ENCODE measurements around the gene PI4KA. TPM values are rescaled to one million over a fixed set of nuclear protein-coding genes. Genes with fewer than 3 reads are reported as not detected.

The PI4KA gene
- total RNA-seq, 1 experiment from 2014 or later: 54.3 TPM

DNA sequence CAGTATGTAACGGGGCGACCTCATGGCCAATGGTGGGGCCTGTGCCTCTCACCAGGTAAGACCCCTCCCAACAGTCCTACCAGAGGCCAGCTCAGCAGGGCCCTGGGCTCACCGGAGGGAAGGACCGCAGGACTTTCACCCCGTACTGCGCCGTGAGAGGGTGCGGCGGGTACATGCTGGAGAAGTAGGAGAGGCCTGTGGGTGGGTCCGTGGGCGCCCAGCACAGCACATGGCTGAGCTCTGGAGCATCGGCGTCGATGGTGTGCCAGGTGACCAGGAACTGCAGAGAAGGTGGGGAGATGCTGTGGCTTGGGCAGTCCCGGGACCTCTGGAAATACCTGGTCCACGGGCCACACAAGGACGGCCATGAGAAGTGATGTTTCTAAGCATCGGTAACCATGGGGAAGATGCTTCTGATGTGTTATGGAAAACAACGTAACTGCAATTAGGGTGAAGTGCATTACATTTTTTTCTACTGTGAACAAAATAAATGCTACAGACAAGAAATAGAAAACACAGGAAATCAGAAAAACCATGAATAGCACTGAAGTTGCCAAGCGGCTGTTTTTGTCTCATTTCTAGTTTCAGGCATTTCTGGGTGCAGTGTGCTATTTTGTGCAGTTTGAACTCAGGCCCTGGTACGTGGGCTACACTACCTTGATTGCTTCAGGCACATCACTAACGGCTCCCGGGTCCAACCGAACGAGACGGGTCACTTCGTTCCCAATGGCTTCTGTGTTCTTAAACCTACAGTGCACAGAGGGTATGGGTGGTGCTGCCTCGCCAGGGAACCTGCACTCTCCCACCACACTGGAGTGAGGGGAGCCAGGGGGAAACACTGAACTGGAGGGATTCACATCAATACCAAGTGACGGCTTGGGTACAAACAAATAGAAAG lies 131.2 kb downstream of the PI4KA start:
- ATAC-seq: no peak
- DNase-seq (ENCODE audit: low read depth, low spot score): no peak
- no TSS peak for BruUV-seq (replicated peaks)
- in situ Hi-C loops (cut with HindIII; ENCODE audit: low pct_unique_long_range_greater_than_20kb, low sequenced_read_pairs) (no loop called here), intact Hi-C loops (cut with micrococcal nuclease; ENCODE audit: unreplicated experiment) (no loop called here)
- Histone ChIP-seq H3K4me1 (ENCODE audit: control insufficient read depth, insufficient read depth, low read length) (no peaks in the 10 kb centered on the region), H3K27ac (ENCODE audit: low read length) (no peak overlapping the region), H3K4me3 (ENCODE audit: low read depth in 2 of 2, low read length in 2 of 2) (no peak overlapping the region), H3K9me3 (ENCODE audit: control insufficient read depth, insufficient read depth, low read depth, low read length) (no peaks in the 10 kb centered on the region), H3K27me3 (ENCODE audit: control insufficient read depth, insufficient read depth, low read length) (no peaks in the 10 kb centered on the region), H3K36me3 (ENCODE audit: control insufficient read depth, insufficient read depth, low read length) (no peaks in the 10 kb centered on the region)
- POLR2A ChIA-PET: no interaction called here
- TF ChIP-seq SIN3A (IDR thresholded peaks at IDR 0.05; ENCODE audit: borderline replicate concordance, insufficient read depth, low read depth, low read length) (no peak), POLR2AphosphoS5 (IDR thresholded peaks at IDR 0.05; ENCODE audit: low read depth, low read length) (no peak), REST (IDR thresholded peaks at IDR 0.05; ENCODE audit: insufficient read depth in 1 of 2, low read depth in 2 of 2, low read length in 1 of 2) (no peak), TCF7L2 (IDR thresholded peaks at IDR 0.05; ENCODE audit: low read depth, low read length) (no peak), CTCF (IDR thresholded peaks at IDR 0.05) (no peak)
- CTCF ChIA-PET: no interaction called here

DNA sequence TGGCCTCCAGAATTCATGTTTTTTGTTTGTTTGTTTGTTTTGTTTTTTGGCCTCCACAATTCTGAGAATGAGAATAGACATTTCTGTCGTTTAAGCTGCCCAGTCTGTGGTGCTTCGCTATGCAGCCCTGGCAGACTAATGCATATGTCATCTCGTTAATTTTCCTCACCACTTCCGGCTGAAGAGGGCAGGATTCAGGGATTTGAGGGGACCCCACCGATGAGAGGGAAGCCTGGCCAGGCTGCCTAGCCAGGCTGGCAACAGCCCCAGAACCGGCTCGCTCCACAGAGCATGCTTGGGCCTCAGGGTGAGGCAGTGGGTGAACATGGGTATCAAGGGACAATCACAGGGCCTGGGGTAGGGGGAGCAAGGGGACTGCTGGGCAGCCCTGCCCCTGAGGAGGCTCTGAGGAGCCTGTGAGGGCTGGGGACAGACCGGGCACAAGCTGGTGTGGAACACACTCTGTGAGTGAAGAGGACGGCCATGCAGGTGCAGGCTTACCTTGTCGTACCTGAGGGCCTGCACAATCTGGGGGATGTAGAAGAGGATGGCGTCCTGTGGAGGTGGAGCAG lies 132.5 kb downstream of the PI4KA start:
- TF ChIP-seq SIN3A (IDR thresholded peaks at IDR 0.05; ENCODE audit: borderline replicate concordance, insufficient read depth, low read depth, low read length) (no peak), TCF7L2 (IDR thresholded peaks at IDR 0.05; ENCODE audit: low read depth, low read length) (no peak), POLR2AphosphoS5 (IDR thresholded peaks at IDR 0.05; ENCODE audit: low read depth, low read length) (no peak), CTCF (IDR thresholded peaks at IDR 0.05) (no peak), REST (IDR thresholded peaks at IDR 0.05; ENCODE audit: insufficient read depth in 1 of 2, low read depth in 2 of 2, low read length in 1 of 2) (no peak)
- Histone ChIP-seq H3K4me1 (ENCODE audit: control insufficient read depth, insufficient read depth, low read length) (no peaks in the 10 kb centered on the region), H3K4me3 (ENCODE audit: low read depth in 2 of 2, low read length in 2 of 2) (no peak overlapping the region), H3K9me3 (ENCODE audit: control insufficient read depth, insufficient read depth, low read depth, low read length) (no peaks in the 10 kb centered on the region), H3K27ac (ENCODE audit: low read length) (no peak overlapping the region), H3K27me3 (ENCODE audit: control insufficient read depth, insufficient read depth, low read length) (no peaks in the 10 kb centered on the region), H3K36me3 (ENCODE audit: control insufficient read depth, insufficient read depth, low read length) (no peaks in the 10 kb centered on the region)
- in situ Hi-C loops (cut with HindIII; ENCODE audit: low pct_unique_long_range_greater_than_20kb, low sequenced_read_pairs) (no loop called here), intact Hi-C loops (cut with micrococcal nuclease; ENCODE audit: unreplicated experiment) (no loop called here)
- DNase-seq (ENCODE audit: low read depth, low spot score): no peak
- ChIA-PET CTCF (no interaction called here), POLR2A (no interaction called here)
- BruUV-seq (replicated peaks): no TSS peak
- ATAC-seq: no peak
